Measurements from ENCODE around the gene PILRB.

PILRB gene

DNA sequence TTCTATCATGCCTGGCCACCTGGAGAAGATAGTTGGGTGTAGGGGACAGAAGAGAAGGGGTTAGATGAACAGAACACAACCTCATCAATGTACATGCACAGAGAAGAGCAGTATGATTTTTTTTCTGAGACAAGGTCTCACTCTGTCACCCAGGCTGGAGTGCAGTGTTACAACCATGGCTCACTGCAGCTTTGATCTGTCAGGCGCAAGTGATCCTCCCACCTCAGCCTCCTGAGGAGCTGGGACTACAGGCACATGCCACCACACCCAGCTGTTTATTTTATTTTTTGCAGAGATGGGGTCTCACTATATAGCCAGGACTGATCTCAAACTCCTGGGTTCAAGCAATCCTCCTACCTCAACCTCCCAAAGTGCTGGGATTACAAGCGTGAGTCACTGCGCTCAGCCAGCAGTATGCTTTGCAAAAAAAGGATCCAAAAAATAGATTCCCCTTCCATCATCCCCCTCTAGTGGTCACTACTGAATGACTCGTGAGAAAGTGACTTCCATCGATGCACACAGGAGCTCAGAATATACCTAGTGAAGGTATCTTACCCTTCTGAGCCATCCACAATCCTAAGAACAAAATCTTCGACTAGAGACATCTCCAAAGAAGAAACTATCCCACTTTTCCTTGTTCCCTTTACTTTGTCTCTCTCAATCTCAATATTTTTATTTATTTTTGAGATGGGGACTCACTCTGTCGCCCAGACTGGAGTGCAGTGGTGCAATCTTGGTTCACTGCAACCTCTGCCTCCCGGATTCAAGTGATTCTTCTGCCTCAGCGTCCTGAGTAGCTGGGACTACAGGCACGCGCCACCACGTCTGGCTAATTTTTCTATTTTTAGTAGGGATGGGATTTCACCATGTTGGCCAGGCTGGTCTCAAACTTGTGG, 49.6 kb downstream of the PILRB start:
- DNase-seq (ENCODE audit: low read depth) = peak; percentile 34

DNA sequence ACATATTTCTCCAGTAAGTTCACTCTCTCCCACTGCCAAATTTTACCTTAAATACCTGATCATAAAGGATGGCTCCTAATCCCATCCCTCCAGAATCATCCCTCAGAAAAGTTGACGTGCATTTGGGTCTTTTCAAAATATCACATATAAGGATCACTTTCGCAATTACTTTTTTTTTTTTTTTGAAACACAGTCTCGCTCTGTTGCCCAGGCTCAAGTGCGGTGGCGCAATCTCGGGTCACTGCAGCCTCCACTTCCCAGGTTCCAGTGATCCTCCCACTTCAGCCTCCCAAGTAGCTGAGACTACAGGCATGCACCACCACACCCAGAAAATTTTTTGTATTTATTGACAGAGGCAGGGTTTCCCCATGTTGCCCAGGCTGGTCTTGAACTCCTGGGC, 53.2 kb downstream of the PILRB start:
- DNase-seq (ENCODE audit: low read depth) = no peak

DNA sequence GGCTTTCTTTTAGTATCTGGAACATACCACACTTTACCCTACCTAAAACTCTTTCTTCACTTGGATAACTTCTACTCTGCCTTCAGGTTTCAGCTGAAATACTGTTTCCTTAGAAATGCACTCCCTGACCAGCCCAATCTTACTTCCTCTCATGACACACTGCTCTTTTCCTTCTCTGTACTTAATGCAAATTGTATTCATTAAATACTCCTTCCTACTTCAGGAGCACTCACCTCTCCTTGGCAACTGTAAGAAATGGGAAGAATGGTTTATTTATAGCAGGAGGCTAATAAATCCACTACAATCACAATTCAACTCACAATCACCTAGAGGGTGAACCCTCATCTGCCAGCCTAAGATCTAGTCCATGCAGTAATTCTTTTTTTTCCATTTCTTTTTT, 55.4 kb downstream of the PILRB start:
- no peak for DNase-seq (ENCODE audit: low read depth)

GRCh38 chr7:100413889-100414288, 56.0 kb downstream of the PILRB start:
- no peak for DNase-seq (ENCODE audit: low read depth)

DNA sequence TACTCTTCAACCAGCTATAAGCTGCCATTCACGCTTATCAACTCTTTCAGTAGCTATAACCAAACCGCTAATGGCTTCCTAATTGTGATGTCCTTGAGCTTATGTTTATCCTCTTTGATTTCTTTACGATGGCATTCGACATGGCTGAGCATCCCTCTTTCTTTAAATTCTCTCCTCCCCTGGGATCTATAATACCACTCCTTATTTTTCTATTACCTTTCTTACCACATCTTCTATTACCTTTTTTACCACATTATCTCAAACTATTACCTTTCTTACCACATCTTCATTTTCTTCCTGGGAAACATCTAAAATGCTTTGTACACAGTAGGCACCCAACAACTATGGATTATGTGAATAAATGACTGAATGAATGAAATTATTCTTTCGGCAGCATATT, 57.5 kb downstream of the PILRB start:
- DNase-seq (ENCODE audit: low read depth) = no peak

Data from HS-5 (cell line).